ENCODE data around the gene LMOD2.

LMOD2 gene

GRCh38 chr7:123616223-123616622, 39.4 kb upstream of the LMOD2 start:
- TF ChIP-seq CTCF (IDR thresholded peaks at IDR 0.05; ENCODE audit: insufficient read depth, low read length, missing control alignments) = no peak
- H3K4me3 ChIP-seq (ENCODE audit: low read depth, low read length) = no peak overlapping the region
- no peak for DNase-seq (ENCODE audit: low read depth, low spot score)
- ChIA-PET CTCF (interaction anchor here (0.8 kb wide), 1 partner anchor 249 kb away, joined by 3 read pairs; no protein-coding TSS in a partner anchor), POLR2A (no interaction called here)

- TF ChIP-seq CTCF (IDR thresholded peaks at IDR 0.05; ENCODE audit: insufficient read depth, low read length, missing control alignments) = no peak
- no peak for DNase-seq (ENCODE audit: low read depth, low spot score)
- ChIA-PET POLR2A (no interaction called here), CTCF (no interaction called here)
- no peak overlapping the region for H3K4me3 ChIP-seq (ENCODE audit: low read depth, low read length)
Observed at GRCh38 chr7:123621707-123622106, 34.0 kb upstream of the LMOD2 start.

GRCh38 chr7:123622660-123623386, 32.8 kb upstream of the LMOD2 start:
- POLR2A ChIA-PET = no interaction called here
- no peak overlapping the region for H3K4me3 ChIP-seq (ENCODE audit: low read depth, low read length)
- TF ChIP-seq CTCF (IDR thresholded peaks at IDR 0.05; ENCODE audit: insufficient read depth, low read length, missing control alignments) = no peak
- no peak for DNase-seq (ENCODE audit: low read depth, low spot score)
- CTCF ChIA-PET = interaction anchor here (1.0 kb wide), 1 partner anchor 16 kb away, joined by 3 read pairs; no protein-coding TSS in a partner anchor

GRCh38 chr7:123624527-123625183, 31.0 kb upstream of the LMOD2 start:
- DNase-seq (ENCODE audit: low read depth, low spot score) = no peak
- POLR2A ChIA-PET = no interaction called here
- CTCF ChIA-PET = interaction anchor here (0.9 to 1.5 kb wide), 5 partner anchors 9 to 247 kb away, joined by 3 to 5 read pairs (median 4); no protein-coding TSS in a partner anchor
- H3K4me3 ChIP-seq (ENCODE audit: low read depth, low read length) = no peak overlapping the region
- TF ChIP-seq CTCF (IDR thresholded peaks at IDR 0.05; ENCODE audit: insufficient read depth, low read length, missing control alignments) = peak; percentile 49

- DNase-seq (ENCODE audit: low read depth, low spot score) = no peak
- TF ChIP-seq CTCF (IDR thresholded peaks at IDR 0.05; ENCODE audit: insufficient read depth, low read length, missing control alignments) = no peak
- CTCF ChIA-PET = interaction anchor here (1.0 to 1.5 kb wide), 2 partner anchors 10 to 240 kb away, joined by 4 to 5 read pairs; no protein-coding TSS in a partner anchor
- no peak overlapping the region for H3K4me3 ChIP-seq (ENCODE audit: low read depth, low read length)
- POLR2A ChIA-PET = no interaction called here
Observed at GRCh38 chr7:123625254-123625653, 30.4 kb upstream of the LMOD2 start.

- no peak overlapping the region for H3K4me3 ChIP-seq (ENCODE audit: low read depth, low read length)
- ChIA-PET POLR2A (no interaction called here), CTCF (no interaction called here)
- no peak for DNase-seq (ENCODE audit: low read depth, low spot score)
- TF ChIP-seq CTCF (IDR thresholded peaks at IDR 0.05; ENCODE audit: insufficient read depth, low read length, missing control alignments) = no peak
Observed at GRCh38 chr7:123627851-123628250, 27.8 kb upstream of the LMOD2 start.

All from AG04449 (cell line).